Bronchial epithelial cell (primary cell): Measurements from ENCODE around the gene TSACC. TPM values are rescaled to one million over a fixed set of nuclear protein-coding genes. Genes with fewer than 3 reads are reported as not detected.
"Not testable (repeated sequence)": the region's sequence is repeated elsewhere in the genome, so short reads cannot be mapped to it uniquely, and the experiment has no call there.

ENCODE experiments used
- DNase-seq: peaks from one replicate; pipeline ENCODE4 v3.0.0-alpha.2; 2010; ENCODE audit warnings: low read depth
- FAIRE-seq: peaks from 2 replicates; lab custom pipeline; 2011; peaks lifted over from hg19 to GRCh38; lab: Jason Lieb, UNC
- H3K27me3 ChIP-seq: 2 replicates; pipeline ENCODE4 v1.5.1; 2011; ENCODE audit warnings: low read length; ENCODE audit not compliant: control insufficient read depth, insufficient read depth
- H3K36me3 ChIP-seq: 2 replicates; pipeline ENCODE4 v1.5.1; 2011; ENCODE audit warnings: low read length; ENCODE audit not compliant: control insufficient read depth, insufficient read depth
- H3K4me3 ChIP-seq: 2 replicates; pipeline ENCODE4 v1.5.1; 2011; ENCODE audit warnings: mild to moderate bottlenecking, low read depth, low read length, control low read depth
- CTCF ChIP-seq: IDR thresholded peaks from 2 replicates; pipeline ENCODE4 v1.5.1; 2011; ENCODE audit warnings: mild to moderate bottlenecking, moderate library complexity, low read length, control low read depth, inconsistent platforms; ENCODE audit not compliant: insufficient read depth, severe bottlenecking
- total RNA-seq: library from RNA; depleted of rRNA; stranded (reverse); fragments of >200 nt; gene quantifications from 2 replicates; pipeline ENCODE4 v1.2.1, GENCODE V29; 2014

TSACC gene
- total RNA-seq, 1 donor from 2014 or later: not detected

GRCh38 chr1:156337052-156337887, 1.1 kb upstream of the TSACC start:
- H3K4me3 ChIP-seq: peak overlapping the region; percentile 87
- H3K36me3 ChIP-seq: peaks cover 11% of the 10 kb centered on the region
- DNase-seq (peak; percentile 10), FAIRE-seq (no peak)
- no peak for TF ChIP-seq CTCF
- no peaks in the 10 kb centered on the region for H3K27me3 ChIP-seq

DNA sequence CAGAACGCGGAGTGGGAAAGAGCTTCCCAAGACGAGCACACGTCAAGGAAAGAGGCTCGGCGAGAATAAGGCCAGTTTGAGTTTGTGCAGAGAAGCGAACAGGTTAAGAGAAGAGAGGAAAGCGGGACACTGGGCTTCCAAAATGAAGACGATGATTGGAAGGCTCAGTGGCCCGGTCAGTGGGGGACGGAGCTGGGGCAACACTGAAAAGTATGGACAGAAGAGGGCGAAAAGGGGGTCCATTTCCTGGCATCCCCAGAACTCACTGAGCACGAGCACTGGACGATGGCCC, 492 bp upstream of the TSACC start:
- DNase-seq (no peak), FAIRE-seq (no peak)
- Histone ChIP-seq H3K36me3 (peaks cover 9% of the 10 kb centered on the region), H3K4me3 (peak overlapping the region; percentile 87), H3K27me3 (no peaks in the 10 kb centered on the region)
- TF ChIP-seq CTCF: no peak

DNA sequence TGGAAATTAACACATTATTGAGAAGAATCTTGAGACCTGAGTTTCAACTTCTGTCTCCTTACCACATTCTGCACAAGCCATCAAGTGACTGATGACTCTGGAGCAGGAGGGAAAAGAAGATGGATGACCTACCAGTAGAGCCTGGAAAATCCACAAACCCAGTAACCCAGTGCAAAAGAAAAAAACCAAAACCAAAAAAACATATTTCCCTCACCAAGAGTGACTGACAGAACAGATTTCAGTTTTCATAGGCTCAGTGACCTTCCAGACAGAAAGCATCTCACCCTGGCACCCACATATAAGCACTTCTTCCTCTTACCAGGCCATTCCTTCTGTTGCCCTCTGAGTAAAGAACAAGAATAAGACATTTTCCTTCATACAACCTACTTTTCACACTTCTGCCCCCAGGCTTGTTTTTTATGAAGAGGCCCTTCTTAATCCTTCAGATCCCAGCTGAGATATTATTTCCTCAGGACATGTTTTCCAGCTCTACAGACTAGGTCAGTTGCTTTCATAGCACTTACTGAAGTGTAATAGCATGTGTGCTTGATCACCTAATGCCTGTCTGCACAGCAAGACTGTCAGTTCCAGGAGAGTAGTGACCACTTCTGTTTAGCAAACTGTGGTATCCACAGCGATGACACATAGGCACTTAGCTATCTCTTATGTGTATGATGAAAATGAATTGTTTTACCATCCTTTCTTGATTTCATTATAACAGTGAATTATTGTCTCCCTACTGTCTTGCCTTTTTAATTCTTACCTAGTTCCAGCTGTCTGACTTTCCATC, 4.0 kb downstream of the TSACC start:
- Histone ChIP-seq H3K36me3 (no peaks in the 10 kb centered on the region), H3K4me3 (no peak overlapping the region), H3K27me3 (no peaks in the 10 kb centered on the region)
- no peak for FAIRE-seq
- peak; percentile 11 for DNase-seq
- TF ChIP-seq CTCF: no peak

DNA sequence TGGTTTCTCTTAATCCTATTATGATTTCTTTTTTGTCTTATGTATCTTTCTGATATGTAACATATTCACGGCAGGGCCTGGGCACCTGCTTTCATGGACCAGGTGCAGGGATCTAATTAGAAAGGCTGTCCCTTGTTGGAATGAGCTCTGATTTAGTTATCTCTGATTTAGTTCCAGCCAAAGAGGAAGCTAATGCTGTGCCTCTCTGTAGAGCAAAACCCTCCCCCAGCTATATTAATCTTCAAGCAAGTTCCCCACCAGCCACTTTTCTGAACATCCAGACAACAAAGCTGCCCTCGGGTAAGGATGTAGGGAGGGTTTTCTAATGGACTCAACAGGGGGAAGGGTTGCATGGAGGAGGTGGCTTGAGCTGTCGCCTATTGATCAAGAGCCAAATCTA, 6.1 kb downstream of the TSACC start:
- Histone ChIP-seq H3K36me3 (no peaks in the 10 kb centered on the region), H3K4me3 (no peak overlapping the region), H3K27me3 (no peaks in the 10 kb centered on the region)
- DNase-seq (no peak), FAIRE-seq (no peak)
- no peak for TF ChIP-seq CTCF

DNA sequence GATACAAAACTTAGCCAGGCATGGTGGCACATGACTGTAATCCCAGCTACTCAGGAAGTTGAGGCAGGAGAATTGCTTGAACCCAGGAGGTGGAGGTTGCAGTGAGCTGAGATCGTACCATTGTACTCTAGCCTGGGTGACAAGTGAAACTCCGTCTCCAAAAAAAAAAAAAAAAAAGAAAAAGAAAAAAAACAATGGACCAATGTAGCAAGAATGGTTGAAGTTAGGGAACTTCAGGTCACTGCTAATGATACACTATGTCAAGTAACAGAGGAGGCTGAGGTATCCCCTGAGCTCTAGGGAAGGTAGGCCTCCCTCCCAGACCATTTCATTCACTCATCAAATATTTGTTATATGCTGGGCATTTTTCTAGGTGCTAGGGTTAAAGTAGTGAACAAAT, 7.7 kb downstream of the TSACC start:
- DNase-seq: not testable (repeated sequence)

GRCh38 chr1:156346636-156347035, 8.3 kb downstream of the TSACC start:
- H3K27me3 ChIP-seq: no peaks in the 10 kb centered on the region
- no peak for FAIRE-seq
- no peak overlapping the region for H3K4me3 ChIP-seq
- H3K36me3 ChIP-seq: no peaks in the 10 kb centered on the region
- no peak for TF ChIP-seq CTCF
- DNase-seq: no peak

More for the DNA sequence above, 7.7 kb downstream of the TSACC start:
- FAIRE-seq, H3K36me3 ChIP-seq, H3K27me3 ChIP-seq, H3K4me3 ChIP-seq: not testable (repeated sequence)
